Stimulated activated CD8-positive, alpha-beta memory T cell treated with anti-CD3 and anti-CD28 coated beads, Interleukin-2, amount 100 ng/mL, for 48 hours (primary cell): ENCODE measurements around the gene NFATC4.

ENCODE experiments used
- DNase-seq, 2 donors: peaks; one replicate each; pipeline ENCODE4 v3.0.0-alpha.2; 2020; ENCODE audit warnings: low read depth in 2 of 2

NFATC4 gene

GRCh38 chr14:24409192-24409591 is 41.2 kb downstream of the NFATC4 start:
- DNase-seq, result no peak

- DNase-seq, result no peak
Observed at GRCh38 chr14:24409956-24410355, 42.0 kb downstream of the NFATC4 start.

- no peak for DNase-seq
Observed at GRCh38 chr14:24411443-24412389, 43.7 kb downstream of the NFATC4 start.

GRCh38 chr14:24414077-24414476 is 46.1 kb downstream of the NFATC4 start:
- DNase-seq, result no peak

- no peak for DNase-seq
Observed at GRCh38 chr14:24414732-24415420, 46.9 kb downstream of the NFATC4 start.

GRCh38 chr14:24415421-24416253 is 47.7 kb downstream of the NFATC4 start:
- no peak for DNase-seq

GRCh38 chr14:24416254-24416931 is 48.4 kb downstream of the NFATC4 start:
- DNase-seq, result no peak

GRCh38 chr14:24416932-24417619 is 49.1 kb downstream of the NFATC4 start:
- DNase-seq, result no peak

GRCh38 chr14:24417832-24418491 is 50.0 kb downstream of the NFATC4 start:
- DNase-seq, result no peak

- DNase-seq, result no peak
Observed at GRCh38 chr14:24418492-24418873, 50.5 kb downstream of the NFATC4 start.

GRCh38 chr14:24422261-24422660 is 54.3 kb downstream of the NFATC4 start:
- DNase-seq, result no peak

- DNase-seq, result no peak
Observed at GRCh38 chr14:24422694-24423601, 55.0 kb downstream of the NFATC4 start.

- no peak for DNase-seq
Observed at GRCh38 chr14:24425704-24426103, 57.7 kb downstream of the NFATC4 start.

- no peak for DNase-seq
Observed at GRCh38 chr14:24426150-24426911, 58.3 kb downstream of the NFATC4 start.

GRCh38 chr14:24426912-24427536 is 59.0 kb downstream of the NFATC4 start:
- DNase-seq, result no peak

- DNase-seq, result no peak
Observed at GRCh38 chr14:24427537-24428508, 59.8 kb downstream of the NFATC4 start.
